ENCODE results near the gene PIGR. TPM values are rescaled to one million over a fixed set of nuclear protein-coding genes. Genes with fewer than 3 reads are reported as not detected.

The PIGR gene
- total RNA-seq, 1 donor from 2014 or later: 1.00 TPM

- POLR2A ChIA-PET: no interaction called here
- H3K36me3 Mint-ChIP-seq (ENCODE audit: low read depth): no peaks in the 10 kb centered on the region
- no peak overlapping the region for H3K4me3 Mint-ChIP-seq
- H3K27me3 Mint-ChIP-seq: peaks cover 14% of the 10 kb centered on the region
- TF ChIP-seq CTCF (IDR thresholded peaks at IDR 0.05): no peak
- CTCF ChIA-PET: interaction anchor here (1.8 kb wide), 1 partner anchor 34 kb away, joined by 5 read pairs; no protein-coding TSS in a partner anchor
- H3K4me1 Mint-ChIP-seq: peaks cover 7% of the 10 kb centered on the region
- no peak for ATAC-seq (ENCODE audit: low read depth)
- peaks cover 3% of the 10 kb centered on the region for H3K9me3 Mint-ChIP-seq
- no peak overlapping the region for H3K27ac Mint-ChIP-seq
- intact Hi-C loops (cut with micrococcal nuclease): no loop called here
- DNase-seq: no peak
Observed at GRCh38 chr1:206945779-206946178, 487 bp downstream of the PIGR start.

GRCh38 chr1:206944703-206945102 lies 1.6 kb downstream of the PIGR start:
- no peaks in the 10 kb centered on the region for H3K9me3 Mint-ChIP-seq
- DNase-seq (no peak), ATAC-seq (ENCODE audit: low read depth) (no peak)
- intact Hi-C loops (cut with micrococcal nuclease): no loop called here
- CTCF ChIA-PET: no interaction called here
- H3K4me3 Mint-ChIP-seq: no peak overlapping the region
- no peaks in the 10 kb centered on the region for H3K36me3 Mint-ChIP-seq (ENCODE audit: low read depth)
- no peak for TF ChIP-seq CTCF (IDR thresholded peaks at IDR 0.05)
- H3K4me1 Mint-ChIP-seq: peaks cover 7% of the 10 kb centered on the region
- H3K27ac Mint-ChIP-seq: no peak overlapping the region
- POLR2A ChIA-PET: no interaction called here
- H3K27me3 Mint-ChIP-seq: peaks cover 14% of the 10 kb centered on the region

GRCh38 chr1:206941766-206942418 lies 4.4 kb downstream of the PIGR start:
- DNase-seq: no peak
- no peaks in the 10 kb centered on the region for H3K4me1 Mint-ChIP-seq
- no peaks in the 10 kb centered on the region for H3K36me3 Mint-ChIP-seq (ENCODE audit: low read depth)
- H3K9me3 Mint-ChIP-seq: no peaks in the 10 kb centered on the region
- intact Hi-C loops (cut with micrococcal nuclease): no loop called here
- peaks cover 14% of the 10 kb centered on the region for H3K27me3 Mint-ChIP-seq
- ChIA-PET CTCF (interaction anchor here (0.6 to 3.4 kb wide), 4 partner anchors 9 to 40 kb away, joined by 3 to 10 read pairs (median 6); no protein-coding TSS in a partner anchor), POLR2A (no interaction called here)
- no peak for ATAC-seq (ENCODE audit: low read depth)
- no peak overlapping the region for H3K27ac Mint-ChIP-seq
- no peak for TF ChIP-seq CTCF (IDR thresholded peaks at IDR 0.05)
- no peak overlapping the region for H3K4me3 Mint-ChIP-seq

- ChIA-PET POLR2A (no interaction called here), CTCF (interaction anchor here (3.4 kb wide), 1 partner anchor 41 kb away, joined by 10 read pairs; no protein-coding TSS in a partner anchor)
- peaks cover under 1% of the 10 kb centered on the region for H3K4me1 Mint-ChIP-seq
- intact Hi-C loops (cut with micrococcal nuclease): no loop called here
- no peak overlapping the region for H3K4me3 Mint-ChIP-seq
- no peak for TF ChIP-seq CTCF (IDR thresholded peaks at IDR 0.05)
- no peak overlapping the region for H3K27ac Mint-ChIP-seq
- no peaks in the 10 kb centered on the region for H3K36me3 Mint-ChIP-seq (ENCODE audit: low read depth)
- ATAC-seq (ENCODE audit: low read depth) (no peak), DNase-seq (no peak)
- H3K27me3 Mint-ChIP-seq: peaks cover 7% of the 10 kb centered on the region
- H3K9me3 Mint-ChIP-seq: no peaks in the 10 kb centered on the region
Observed at GRCh38 chr1:206940588-206940936, 5.7 kb downstream of the PIGR start.

GRCh38 chr1:206939841-206940587 lies 6.3 kb downstream of the PIGR start:
- H3K36me3 Mint-ChIP-seq (ENCODE audit: low read depth): no peaks in the 10 kb centered on the region

More at GRCh38 chr1:206939841-206940587, 6.3 kb downstream of the PIGR start:
- ChIA-PET CTCF (interaction anchor here (0.6 to 15.7 kb wide), 4 partner anchors 25 to 83 kb away, joined by 3 to 383 read pairs (median 7); no protein-coding TSS in a partner anchor), POLR2A (interaction anchor here (0.6 kb wide), 1 partner anchor 85 kb away, joined by 4 read pairs; no protein-coding TSS in a partner anchor)
- no peak for TF ChIP-seq CTCF (IDR thresholded peaks at IDR 0.05)
- peaks cover 3% of the 10 kb centered on the region for H3K4me1 Mint-ChIP-seq
- intact Hi-C loops (cut with micrococcal nuclease): no loop called here
- H3K4me3 Mint-ChIP-seq: no peak overlapping the region
- H3K27me3 Mint-ChIP-seq: peaks cover 7% of the 10 kb centered on the region
- no peaks in the 10 kb centered on the region for H3K9me3 Mint-ChIP-seq
- no peak for ATAC-seq (ENCODE audit: low read depth)
- no peak overlapping the region for H3K27ac Mint-ChIP-seq
- DNase-seq: no peak
